ENCODE measurements around the gene SDK1.
"Not testable (repeated sequence)": the region's sequence is repeated elsewhere in the genome, so short reads cannot be mapped to it uniquely, and the experiment has no call there.

SDK1 gene

GRCh38 chr7:4212376-4212775, 911.3 kb downstream of the SDK1 start:
- TF ChIP-seq CTCF (IDR thresholded peaks at IDR 0.05; ENCODE audit: extremely low read depth, missing control alignments), result no peak
- DNase-seq (ENCODE audit: low spot score), result no peak

- DNase-seq (ENCODE audit: low spot score), result no peak
- TF ChIP-seq CTCF (IDR thresholded peaks at IDR 0.05; ENCODE audit: extremely low read depth, missing control alignments), result no peak
Measured at GRCh38 chr7:4214291-4215155, 913.5 kb downstream of the SDK1 start.

DNA sequence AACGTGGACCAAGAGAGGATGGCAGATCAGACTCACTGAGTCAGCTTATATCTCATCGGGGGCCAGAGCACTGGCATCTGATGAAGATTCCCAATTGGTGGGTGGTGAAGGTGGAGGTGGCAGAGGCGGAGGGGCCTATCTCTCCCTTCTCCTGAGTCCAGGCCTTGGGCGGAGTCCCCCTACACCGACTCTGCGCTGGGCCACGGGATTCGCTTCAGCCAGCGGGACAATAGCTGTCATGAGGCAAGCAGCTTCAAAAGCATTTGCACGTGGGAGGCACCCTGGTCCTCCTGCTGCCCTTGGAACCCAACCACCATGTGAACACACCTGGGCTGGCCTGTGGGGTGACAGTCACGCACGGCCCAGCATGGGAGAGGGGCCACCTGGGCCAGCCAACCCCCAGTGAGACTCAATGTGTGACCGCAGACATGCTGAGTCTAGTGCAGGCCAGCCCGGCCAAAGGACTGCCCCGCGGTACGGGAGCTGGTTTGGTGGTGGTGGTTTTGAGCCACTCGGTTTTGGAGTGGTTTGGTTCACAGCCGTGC, 914.2 kb downstream of the SDK1 start:
- TF ChIP-seq CTCF (IDR thresholded peaks at IDR 0.05; ENCODE audit: extremely low read depth, missing control alignments), result no peak
- DNase-seq (ENCODE audit: low spot score), result no peak

GRCh38 chr7:4216016-4216415, 915.0 kb downstream of the SDK1 start:
- DNase-seq (ENCODE audit: low spot score), result no peak
- TF ChIP-seq CTCF (IDR thresholded peaks at IDR 0.05; ENCODE audit: extremely low read depth, missing control alignments), result no peak

DNA sequence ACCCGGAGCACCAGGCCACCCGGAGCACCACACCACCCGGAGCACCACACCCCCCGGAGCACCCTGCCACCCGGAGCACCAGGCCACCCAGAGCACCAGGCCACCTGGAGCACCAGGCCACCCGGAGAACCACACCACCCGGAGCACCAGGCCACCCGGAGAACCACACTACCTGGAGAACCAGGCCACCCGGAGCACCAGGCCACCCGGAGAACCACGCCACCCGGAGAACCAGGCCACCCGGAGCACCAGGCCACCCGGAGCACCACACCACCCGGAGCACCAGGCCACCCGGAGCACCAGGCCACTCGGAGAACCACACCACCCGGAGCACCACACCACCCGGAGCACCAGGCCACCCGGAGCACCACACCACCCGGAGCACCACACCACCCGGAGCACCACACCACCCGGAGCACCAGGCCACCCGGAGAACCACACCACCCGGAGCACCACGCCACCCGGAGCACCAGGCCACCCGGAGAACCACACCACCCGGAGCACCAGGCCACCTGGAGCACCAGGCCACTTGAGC, 916.1 kb downstream of the SDK1 start:
- not testable (repeated sequence) for DNase-seq (ENCODE audit: low spot score)

GRCh38 chr7:4218481-4218880, 917.4 kb downstream of the SDK1 start:
- TF ChIP-seq CTCF (IDR thresholded peaks at IDR 0.05; ENCODE audit: extremely low read depth, missing control alignments), result no peak
- no peak for DNase-seq (ENCODE audit: low spot score)

GRCh38 chr7:4220011-4220410, 919.0 kb downstream of the SDK1 start:
- no peak for TF ChIP-seq CTCF (IDR thresholded peaks at IDR 0.05; ENCODE audit: extremely low read depth, missing control alignments)
- DNase-seq (ENCODE audit: low spot score), result no peak

Measured in GM20000 (cell line).